Measurements from ENCODE around the gene CALHM4. TPM values are rescaled to one million over a fixed set of nuclear protein-coding genes. Genes with fewer than 3 reads are reported as not detected.

CALHM4 gene
- total and polyA plus RNA-seq, 2 experiments from 2014 or later, result not detected

DNA sequence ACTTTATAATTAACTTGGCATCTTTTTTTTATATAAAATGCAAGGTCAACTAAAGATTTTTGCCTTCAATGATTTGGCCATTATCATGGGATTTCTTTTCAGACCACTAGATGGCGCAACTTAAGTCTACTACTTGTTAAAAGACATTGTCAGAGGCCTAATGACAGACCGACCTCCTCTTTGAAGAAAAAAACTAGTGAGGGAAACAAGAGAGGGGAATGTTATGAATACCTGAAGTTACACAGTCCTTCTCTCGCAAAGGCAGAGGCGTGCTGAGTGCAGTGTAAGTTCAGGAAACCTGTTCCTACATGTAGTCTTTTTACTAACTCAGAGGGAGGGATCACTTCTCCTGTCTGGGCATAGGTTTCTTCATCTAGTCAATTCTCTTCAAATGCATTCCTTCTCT lies 17.3 kb upstream of the CALHM4 start:
- no peak overlapping the region for H3K4me2 ChIP-seq
- TF ChIP-seq, protein P1, sequence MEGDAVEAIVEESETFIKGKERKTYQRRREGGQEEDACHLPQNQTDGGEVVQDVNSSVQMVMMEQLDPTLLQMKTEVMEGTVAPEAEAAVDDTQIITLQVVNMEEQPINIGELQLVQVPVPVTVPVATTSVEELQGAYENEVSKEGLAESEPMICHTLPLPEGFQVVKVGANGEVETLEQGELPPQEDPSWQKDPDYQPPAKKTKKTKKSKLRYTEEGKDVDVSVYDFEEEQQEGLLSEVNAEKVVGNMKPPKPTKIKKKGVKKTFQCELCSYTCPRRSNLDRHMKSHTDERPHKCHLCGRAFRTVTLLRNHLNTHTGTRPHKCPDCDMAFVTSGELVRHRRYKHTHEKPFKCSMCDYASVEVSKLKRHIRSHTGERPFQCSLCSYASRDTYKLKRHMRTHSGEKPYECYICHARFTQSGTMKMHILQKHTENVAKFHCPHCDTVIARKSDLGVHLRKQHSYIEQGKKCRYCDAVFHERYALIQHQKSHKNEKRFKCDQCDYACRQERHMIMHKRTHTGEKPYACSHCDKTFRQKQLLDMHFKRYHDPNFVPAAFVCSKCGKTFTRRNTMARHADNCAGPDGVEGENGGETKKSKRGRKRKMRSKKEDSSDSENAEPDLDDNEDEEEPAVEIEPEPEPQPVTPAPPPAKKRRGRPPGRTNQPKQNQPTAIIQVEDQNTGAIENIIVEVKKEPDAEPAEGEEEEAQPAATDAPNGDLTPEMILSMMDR (IDR thresholded peaks at IDR 0.05; ENCODE audit: poor library complexity), result peak; percentile 70
- TF ChIP-seq EZH2phosphoT487 (IDR thresholded peaks at IDR 0.05; ENCODE audit: low read depth, severe bottlenecking, unreplicated experiment) (no peak), EZH2 (IDR thresholded peaks at IDR 0.05; ENCODE audit: borderline replicate concordance) (no peak)
- 27% methylated on average over 4 of the region's 4 CpGs for WGBS (ENCODE audit: low lambda C conversion rate, missing lambda C conversion rate)

DNA sequence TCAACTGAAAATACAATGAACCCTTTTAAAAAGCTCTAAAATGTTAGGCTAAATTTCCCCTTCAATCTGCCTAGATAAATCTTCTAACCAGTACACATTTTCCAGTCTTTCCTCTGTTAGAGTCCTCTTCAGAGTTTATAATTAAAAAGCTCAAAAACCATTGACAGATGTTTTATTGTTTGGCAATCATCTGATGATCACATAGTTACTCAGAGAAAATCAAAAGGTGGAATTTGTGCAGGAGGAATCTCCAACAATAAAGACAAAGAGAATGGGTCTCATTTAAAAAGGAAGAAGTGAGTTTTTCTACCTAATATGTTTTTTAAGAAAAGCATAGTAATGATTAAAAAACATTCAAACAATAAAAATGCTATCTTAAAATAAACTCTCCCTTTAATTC lies 11.1 kb upstream of the CALHM4 start:
- no peak overlapping the region for H3K27ac ChIP-seq
- H3K27me3 ChIP-seq, result no peaks in the 10 kb centered on the region
- no peak overlapping the region for H3K4me2 ChIP-seq
- H3K4me3 ChIP-seq, result no peak overlapping the region
- no peaks in the 10 kb centered on the region for H3K36me3 ChIP-seq (replicated peaks; ENCODE audit: insufficient read depth, low read depth)
- H3K9me3 ChIP-seq (ENCODE audit: low read depth), result no peaks in the 10 kb centered on the region
- H4K20me1 ChIP-seq (ENCODE audit: insufficient read depth, poor library complexity, severe bottlenecking), result no peaks in the 10 kb centered on the region
- no peaks in the 10 kb centered on the region for H3K4me1 ChIP-seq (ENCODE audit: insufficient read depth)
- DNase-seq (ENCODE audit: low spot score), result no peak
- TF ChIP-seq EZH2phosphoT487 (IDR thresholded peaks at IDR 0.05; ENCODE audit: low read depth, severe bottlenecking, unreplicated experiment) (no peak), EZH2 (IDR thresholded peaks at IDR 0.05; ENCODE audit: borderline replicate concordance) (no peak)
- TF ChIP-seq, protein P1 (IDR thresholded peaks at IDR 0.05; ENCODE audit: poor library complexity), result no peak
- H2AFZ ChIP-seq, result no peak overlapping the region
- no peaks in the 10 kb centered on the region for H3K9me2 ChIP-seq (replicated peaks; ENCODE audit: insufficient read depth)
- H3K79me2 ChIP-seq, result no peaks in the 10 kb centered on the region

More for the DNA sequence above, 17.3 kb upstream of the CALHM4 start:
- H3K4me1 ChIP-seq (ENCODE audit: insufficient read depth), result no peaks in the 10 kb centered on the region
- H4K20me1 ChIP-seq (ENCODE audit: insufficient read depth, poor library complexity, severe bottlenecking), result no peaks in the 10 kb centered on the region
- peak overlapping the region; percentile 4 for H3K27ac ChIP-seq
- no peaks in the 10 kb centered on the region for H3K36me3 ChIP-seq (replicated peaks; ENCODE audit: insufficient read depth, low read depth)
- no peaks in the 10 kb centered on the region for H3K79me2 ChIP-seq
- no peaks in the 10 kb centered on the region for H3K9me3 ChIP-seq (ENCODE audit: low read depth)
- H2AFZ ChIP-seq, result peak overlapping the region; percentile 17
- DNase-seq (ENCODE audit: low spot score), result peak; percentile 76
- no peak overlapping the region for H3K4me3 ChIP-seq
- no peaks in the 10 kb centered on the region for H3K9me2 ChIP-seq (replicated peaks; ENCODE audit: insufficient read depth)
- no peaks in the 10 kb centered on the region for H3K27me3 ChIP-seq

DNA sequence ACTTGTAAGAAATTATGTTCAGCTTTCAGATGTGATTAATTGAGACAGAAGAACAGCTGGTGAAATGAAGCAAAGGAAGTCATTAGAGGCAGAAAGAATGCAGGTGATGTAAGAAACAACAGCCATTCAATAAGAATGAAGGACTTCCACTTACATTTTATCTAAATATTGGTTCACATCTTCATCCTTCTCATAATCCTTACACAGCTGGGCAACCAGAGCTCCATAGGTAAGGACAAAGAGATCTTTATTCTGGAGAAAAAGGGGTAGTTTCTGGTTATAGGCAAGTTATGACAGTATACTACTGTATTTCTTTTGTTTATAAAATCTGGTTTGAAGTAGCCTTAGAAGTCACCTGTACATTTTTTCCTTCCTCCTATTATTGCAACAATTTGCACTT lies 10.4 kb upstream of the CALHM4 start:
- Histone ChIP-seq H3K79me2 (no peaks in the 10 kb centered on the region), H3K9me3 (ENCODE audit: low read depth) (no peaks in the 10 kb centered on the region), H3K27ac (no peak overlapping the region), H3K4me2 (no peak overlapping the region), H3K36me3 (replicated peaks; ENCODE audit: insufficient read depth, low read depth) (no peaks in the 10 kb centered on the region), H4K20me1 (ENCODE audit: insufficient read depth, poor library complexity, severe bottlenecking) (no peaks in the 10 kb centered on the region), H3K4me3 (no peak overlapping the region), H3K4me1 (ENCODE audit: insufficient read depth) (no peaks in the 10 kb centered on the region), H3K27me3 (no peaks in the 10 kb centered on the region), H2AFZ (no peak overlapping the region), H3K9me2 (replicated peaks; ENCODE audit: insufficient read depth) (no peaks in the 10 kb centered on the region)
- DNase-seq (ENCODE audit: low spot score), result no peak
- TF ChIP-seq EZH2 (IDR thresholded peaks at IDR 0.05; ENCODE audit: borderline replicate concordance) (no peak), EZH2phosphoT487 (IDR thresholded peaks at IDR 0.05; ENCODE audit: low read depth, severe bottlenecking, unreplicated experiment) (no peak)
- TF ChIP-seq, protein P1 (IDR thresholded peaks at IDR 0.05; ENCODE audit: poor library complexity), result no peak

DNA sequence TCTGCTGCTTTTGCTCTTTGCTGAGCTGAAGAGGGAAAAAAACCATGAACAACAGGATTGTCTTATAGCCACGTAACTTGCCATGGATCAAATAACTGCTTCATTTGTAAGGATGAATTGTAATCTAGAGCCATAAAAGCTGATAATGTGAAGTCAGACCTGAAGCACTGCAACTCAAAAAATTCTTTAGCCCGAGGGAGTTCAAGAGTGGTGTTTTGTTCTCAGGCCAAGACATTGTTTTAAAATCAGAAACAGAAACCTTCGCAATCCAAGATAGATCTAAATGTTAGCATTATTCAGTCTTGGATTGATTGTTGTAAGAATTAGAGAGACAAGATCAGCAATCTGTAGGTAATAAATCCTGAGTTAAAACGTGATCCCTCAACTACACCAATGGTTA lies 7.9 kb upstream of the CALHM4 start, which contains the start of gene TRAPPC3L:
TSS of gene TRAPPC3L (minus strand) at position 34 of the 400 bp plus-strand sequence. CDS start 170 bp downstream, outside the sequence.
- Histone ChIP-seq H3K27me3 (no peaks in the 10 kb centered on the region), H2AFZ (peak within 1 kb of the TSS; percentile 34), H3K27ac (peak within 1 kb of the TSS; percentile 38), H3K4me2 (peak within 1 kb of the TSS; percentile 39), H3K79me2 (no peaks in the 10 kb centered on the region), H3K36me3 (replicated peaks; ENCODE audit: insufficient read depth, low read depth) (no peaks in the 10 kb centered on the region), H3K9me2 (replicated peaks; ENCODE audit: insufficient read depth) (no peaks in the 10 kb centered on the region), H3K4me3 (no peak within 1 kb of the TSS), H3K4me1 (ENCODE audit: insufficient read depth) (no peaks in the 10 kb centered on the region), H4K20me1 (ENCODE audit: insufficient read depth, poor library complexity, severe bottlenecking) (no peaks in the 10 kb centered on the region), H3K9me3 (ENCODE audit: low read depth) (no peaks in the 10 kb centered on the region)
- TF ChIP-seq EZH2 (IDR thresholded peaks at IDR 0.05; ENCODE audit: borderline replicate concordance) (no peak), EZH2phosphoT487 (IDR thresholded peaks at IDR 0.05; ENCODE audit: low read depth, severe bottlenecking, unreplicated experiment) (no peak)
- TF ChIP-seq, protein P1 (IDR thresholded peaks at IDR 0.05; ENCODE audit: poor library complexity), result no peak
- 37% methylated on average over 4 of the region's 4 CpGs for WGBS (ENCODE audit: low lambda C conversion rate, missing lambda C conversion rate)
- DNase-seq (ENCODE audit: low spot score), result no peak
